SU-DHL-6 (cell line): ENCODE results near the gene SPATA7.

Experiments
- EZH2phosphoT487 ChIP-seq: fragments of 200-600 bp; sonication (generic), shearing (Covaris generic); conservative IDR thresholded peaks from 2 replicates; pipeline ENCODE4 v1.6.1; 2018; ENCODE audit warnings: mild to moderate bottlenecking, antibody characterized with exemption, low read length, moderate library complexity, mixed read lengths
- TF ChIP-seq, protein P1 (sequence below): fragments of 200-600 bp; sonication (generic); IDR thresholded peaks from one replicate; pipeline ENCODE4 v1.5.1; 2017; ENCODE audit warnings: antibody characterized with exemption, mild to moderate bottlenecking, low read length, moderate library complexity; ENCODE audit not compliant: insufficient read depth, poor library complexity, severe bottlenecking

DNA sequence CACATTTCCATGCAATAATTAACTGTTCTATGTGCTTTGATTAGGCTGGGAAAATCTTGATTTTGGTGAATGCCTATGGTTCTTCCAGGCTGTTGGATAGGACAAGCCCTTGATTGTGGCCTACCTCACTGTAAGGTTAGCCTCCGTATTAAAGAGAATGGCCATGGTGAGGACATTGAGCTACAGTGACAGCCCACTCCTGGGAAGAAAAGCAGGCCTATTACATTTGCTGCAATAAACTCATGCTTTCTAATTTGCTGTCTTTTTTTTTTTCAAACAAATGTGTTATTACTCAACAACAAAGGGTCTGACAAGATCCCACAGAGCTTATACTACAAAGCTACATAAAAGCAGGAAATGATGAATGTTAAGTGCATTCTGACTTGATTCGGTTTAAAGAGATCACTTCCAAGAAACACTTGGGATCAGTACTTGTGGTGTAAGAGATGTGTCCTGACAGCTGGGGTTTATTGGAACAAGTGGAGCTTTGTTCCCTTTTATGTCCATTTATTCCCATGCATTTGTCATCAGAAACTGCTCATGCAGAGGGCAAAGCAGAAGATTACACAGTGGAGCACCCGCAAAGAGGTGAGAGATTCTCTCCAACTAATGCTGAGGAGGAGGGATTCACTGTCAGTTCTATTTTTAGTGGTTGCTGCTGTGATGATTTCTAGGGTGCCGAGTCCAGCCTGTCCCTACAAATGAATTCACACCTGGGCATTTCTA, 33.3 kb upstream of the SPATA7 start:
- TF ChIP-seq, protein P1, sequence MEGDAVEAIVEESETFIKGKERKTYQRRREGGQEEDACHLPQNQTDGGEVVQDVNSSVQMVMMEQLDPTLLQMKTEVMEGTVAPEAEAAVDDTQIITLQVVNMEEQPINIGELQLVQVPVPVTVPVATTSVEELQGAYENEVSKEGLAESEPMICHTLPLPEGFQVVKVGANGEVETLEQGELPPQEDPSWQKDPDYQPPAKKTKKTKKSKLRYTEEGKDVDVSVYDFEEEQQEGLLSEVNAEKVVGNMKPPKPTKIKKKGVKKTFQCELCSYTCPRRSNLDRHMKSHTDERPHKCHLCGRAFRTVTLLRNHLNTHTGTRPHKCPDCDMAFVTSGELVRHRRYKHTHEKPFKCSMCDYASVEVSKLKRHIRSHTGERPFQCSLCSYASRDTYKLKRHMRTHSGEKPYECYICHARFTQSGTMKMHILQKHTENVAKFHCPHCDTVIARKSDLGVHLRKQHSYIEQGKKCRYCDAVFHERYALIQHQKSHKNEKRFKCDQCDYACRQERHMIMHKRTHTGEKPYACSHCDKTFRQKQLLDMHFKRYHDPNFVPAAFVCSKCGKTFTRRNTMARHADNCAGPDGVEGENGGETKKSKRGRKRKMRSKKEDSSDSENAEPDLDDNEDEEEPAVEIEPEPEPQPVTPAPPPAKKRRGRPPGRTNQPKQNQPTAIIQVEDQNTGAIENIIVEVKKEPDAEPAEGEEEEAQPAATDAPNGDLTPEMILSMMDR: no peak
- no peak for TF ChIP-seq EZH2phosphoT487
